Tibial nerve (tissue), 3 donors: Measurements from ENCODE around the gene NOSIP.

ENCODE experiments used
- EP300 ChIP-seq, 2 donors: sonication (generic); formaldehyde crosslinking; IDR thresholded peaks; one replicate each; pipeline ENCODE4 v1.6.1; 2017; ENCODE audit warnings: antibody characterized with exemption in 2 of 2, mild to moderate bottlenecking in 1 of 2
- POLR2A ChIP-seq, 2 donors: fragments of 450-650 bp; IDR thresholded peaks; one replicate each; pipeline ENCODE4 v1.6.1; 2017; ENCODE audit warnings: antibody characterized with exemption in 2 of 2, mild to moderate bottlenecking in 2 of 2, moderate library complexity in 2 of 2

DNA sequence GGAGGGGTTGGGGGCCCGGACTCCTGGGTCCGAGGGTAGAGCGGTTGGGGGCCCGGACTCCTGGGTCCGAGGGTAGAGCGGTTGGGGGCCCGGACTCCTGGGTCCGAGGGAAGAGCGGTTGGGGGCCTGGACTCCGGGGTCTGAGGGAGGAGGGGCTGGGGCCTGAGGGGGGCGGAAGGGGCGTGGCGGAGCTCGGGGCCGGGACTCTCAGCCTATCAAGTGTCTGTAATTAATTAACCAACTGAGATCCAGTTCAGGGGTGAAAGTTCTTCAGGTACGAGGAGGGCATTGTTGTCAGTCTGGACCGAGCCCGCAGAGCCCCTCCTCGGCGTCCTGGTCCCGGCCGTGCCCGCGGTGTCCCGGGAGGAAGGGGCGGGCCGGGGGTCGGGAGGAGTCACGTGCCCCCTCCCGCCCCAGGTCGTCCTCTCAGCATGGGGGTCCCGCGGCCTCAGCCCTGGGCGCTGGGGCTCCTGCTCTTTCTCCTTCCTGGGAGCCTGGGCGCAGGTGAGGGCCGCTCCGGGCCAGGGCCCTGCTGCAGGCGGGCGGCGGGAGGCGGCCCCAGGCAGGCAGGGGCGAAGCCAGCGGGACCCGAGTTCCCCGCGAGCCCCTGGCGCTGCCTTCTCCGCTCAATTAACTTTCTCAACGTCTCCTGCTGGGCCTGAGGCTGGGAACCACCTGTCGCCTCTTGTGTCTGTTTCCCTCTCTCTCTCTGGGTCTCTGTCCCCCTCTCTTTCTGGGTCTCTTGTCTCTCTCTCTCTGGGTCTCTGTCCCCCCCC is 67.2 kb downstream of the NOSIP start:
- TF ChIP-seq POLR2A (IDR thresholded peaks at IDR 0.05) = no peak
- TF ChIP-seq EP300 (IDR thresholded peaks at IDR 0.05) = no peak
